Measurements from ENCODE around the gene REN.

The REN gene

DNA sequence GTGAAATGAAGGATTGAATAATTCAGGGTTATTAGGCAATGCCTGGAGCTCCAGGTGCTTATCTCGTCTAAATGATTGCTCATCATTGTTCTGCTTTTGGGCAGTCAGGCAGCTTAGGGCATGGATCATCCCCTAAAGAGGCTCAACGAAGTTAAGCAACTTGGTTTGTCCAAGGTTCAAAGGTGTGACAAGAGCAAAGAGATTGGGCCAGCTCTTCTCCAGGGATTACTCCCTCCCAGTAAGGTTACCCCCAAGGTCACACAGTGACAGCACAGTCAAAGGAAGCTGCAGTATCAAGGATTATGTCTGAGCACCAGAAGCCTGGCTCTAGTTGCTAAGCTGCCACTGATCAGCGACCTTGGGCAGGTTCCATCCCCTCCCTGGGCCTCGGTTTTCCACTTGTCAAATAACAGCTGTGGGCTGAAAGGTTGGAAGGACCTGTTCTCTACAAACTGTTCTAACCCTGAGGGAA is 21.1 kb downstream of the REN start:
- TF ChIP-seq TAF1 (IDR thresholded peaks at IDR 0.05; ENCODE audit: borderline replicate concordance, insufficient read depth, low read length), result no peak
- no peak for TF ChIP-seq FOXP2 (optimal IDR thresholded peaks at IDR 0.05; ENCODE audit: borderline replicate concordance, extremely low read depth, extremely low read length, insufficient read depth)
- no peak for TF ChIP-seq POLR2AphosphoS5 (IDR thresholded peaks at IDR 0.05; ENCODE audit: low read depth, low read length)
- no peak for TF ChIP-seq SIN3A (IDR thresholded peaks at IDR 0.05; ENCODE audit: borderline replicate concordance, insufficient read depth, low read length)
- TF ChIP-seq, protein P1, sequence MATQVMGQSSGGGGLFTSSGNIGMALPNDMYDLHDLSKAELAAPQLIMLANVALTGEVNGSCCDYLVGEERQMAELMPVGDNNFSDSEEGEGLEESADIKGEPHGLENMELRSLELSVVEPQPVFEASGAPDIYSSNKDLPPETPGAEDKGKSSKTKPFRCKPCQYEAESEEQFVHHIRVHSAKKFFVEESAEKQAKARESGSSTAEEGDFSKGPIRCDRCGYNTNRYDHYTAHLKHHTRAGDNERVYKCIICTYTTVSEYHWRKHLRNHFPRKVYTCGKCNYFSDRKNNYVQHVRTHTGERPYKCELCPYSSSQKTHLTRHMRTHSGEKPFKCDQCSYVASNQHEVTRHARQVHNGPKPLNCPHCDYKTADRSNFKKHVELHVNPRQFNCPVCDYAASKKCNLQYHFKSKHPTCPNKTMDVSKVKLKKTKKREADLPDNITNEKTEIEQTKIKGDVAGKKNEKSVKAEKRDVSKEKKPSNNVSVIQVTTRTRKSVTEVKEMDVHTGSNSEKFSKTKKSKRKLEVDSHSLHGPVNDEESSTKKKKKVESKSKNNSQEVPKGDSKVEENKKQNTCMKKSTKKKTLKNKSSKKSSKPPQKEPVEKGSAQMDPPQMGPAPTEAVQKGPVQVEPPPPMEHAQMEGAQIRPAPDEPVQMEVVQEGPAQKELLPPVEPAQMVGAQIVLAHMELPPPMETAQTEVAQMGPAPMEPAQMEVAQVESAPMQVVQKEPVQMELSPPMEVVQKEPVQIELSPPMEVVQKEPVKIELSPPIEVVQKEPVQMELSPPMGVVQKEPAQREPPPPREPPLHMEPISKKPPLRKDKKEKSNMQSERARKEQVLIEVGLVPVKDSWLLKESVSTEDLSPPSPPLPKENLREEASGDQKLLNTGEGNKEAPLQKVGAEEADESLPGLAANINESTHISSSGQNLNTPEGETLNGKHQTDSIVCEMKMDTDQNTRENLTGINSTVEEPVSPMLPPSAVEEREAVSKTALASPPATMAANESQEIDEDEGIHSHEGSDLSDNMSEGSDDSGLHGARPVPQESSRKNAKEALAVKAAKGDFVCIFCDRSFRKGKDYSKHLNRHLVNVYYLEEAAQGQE (IDR thresholded peaks at IDR 0.05; ENCODE audit: insufficient read depth in 1 of 2, low read depth in 2 of 2, low read length in 2 of 2), result no peak

DNA sequence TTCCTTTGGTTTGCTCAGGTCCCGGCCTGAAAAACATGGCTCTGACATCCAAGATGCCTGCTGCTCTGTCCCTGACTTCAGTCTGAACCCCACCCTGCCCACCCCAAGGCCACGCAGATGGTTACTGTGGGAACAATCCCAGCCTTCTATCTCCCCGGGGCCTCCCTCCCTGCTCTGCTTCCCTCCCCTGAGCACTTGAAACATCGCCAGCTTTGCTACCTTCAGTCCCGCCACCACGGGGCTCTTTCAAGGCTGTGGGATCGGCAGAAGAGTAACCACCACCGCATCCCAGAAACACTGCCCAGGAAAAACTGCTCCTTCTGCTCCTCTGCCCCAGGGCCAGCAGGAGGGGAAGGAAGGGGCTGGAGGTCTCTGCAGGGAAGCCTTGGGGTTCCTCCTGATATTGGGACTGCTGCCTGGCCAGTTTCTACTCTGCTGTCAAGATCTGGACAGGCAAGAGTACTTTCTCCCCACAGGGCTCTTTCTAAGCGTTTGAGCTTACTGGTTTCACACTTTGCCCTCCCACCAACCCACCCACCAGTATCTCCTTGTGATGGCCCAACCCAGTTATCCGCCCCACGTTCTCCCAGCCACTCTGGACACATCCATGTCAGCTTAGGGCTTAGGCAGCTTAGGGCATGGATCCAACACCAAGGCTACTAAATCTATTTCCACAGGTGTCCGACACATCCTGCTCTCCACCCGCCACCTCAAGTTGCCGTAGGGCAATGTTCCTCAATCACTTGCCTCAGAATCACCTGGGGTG is 22.7 kb downstream of the REN start:
- TF ChIP-seq, protein P1 (IDR thresholded peaks at IDR 0.05; ENCODE audit: insufficient read depth in 1 of 2, low read depth in 2 of 2, low read length in 2 of 2), result no peak
- TF ChIP-seq SIN3A (IDR thresholded peaks at IDR 0.05; ENCODE audit: borderline replicate concordance, insufficient read depth, low read length) (no peak), FOXP2 (optimal IDR thresholded peaks at IDR 0.05; ENCODE audit: borderline replicate concordance, extremely low read depth, extremely low read length, insufficient read depth) (no peak), TAF1 (IDR thresholded peaks at IDR 0.05; ENCODE audit: borderline replicate concordance, insufficient read depth, low read length) (no peak), POLR2AphosphoS5 (IDR thresholded peaks at IDR 0.05; ENCODE audit: low read depth, low read length) (no peak)

DNA sequence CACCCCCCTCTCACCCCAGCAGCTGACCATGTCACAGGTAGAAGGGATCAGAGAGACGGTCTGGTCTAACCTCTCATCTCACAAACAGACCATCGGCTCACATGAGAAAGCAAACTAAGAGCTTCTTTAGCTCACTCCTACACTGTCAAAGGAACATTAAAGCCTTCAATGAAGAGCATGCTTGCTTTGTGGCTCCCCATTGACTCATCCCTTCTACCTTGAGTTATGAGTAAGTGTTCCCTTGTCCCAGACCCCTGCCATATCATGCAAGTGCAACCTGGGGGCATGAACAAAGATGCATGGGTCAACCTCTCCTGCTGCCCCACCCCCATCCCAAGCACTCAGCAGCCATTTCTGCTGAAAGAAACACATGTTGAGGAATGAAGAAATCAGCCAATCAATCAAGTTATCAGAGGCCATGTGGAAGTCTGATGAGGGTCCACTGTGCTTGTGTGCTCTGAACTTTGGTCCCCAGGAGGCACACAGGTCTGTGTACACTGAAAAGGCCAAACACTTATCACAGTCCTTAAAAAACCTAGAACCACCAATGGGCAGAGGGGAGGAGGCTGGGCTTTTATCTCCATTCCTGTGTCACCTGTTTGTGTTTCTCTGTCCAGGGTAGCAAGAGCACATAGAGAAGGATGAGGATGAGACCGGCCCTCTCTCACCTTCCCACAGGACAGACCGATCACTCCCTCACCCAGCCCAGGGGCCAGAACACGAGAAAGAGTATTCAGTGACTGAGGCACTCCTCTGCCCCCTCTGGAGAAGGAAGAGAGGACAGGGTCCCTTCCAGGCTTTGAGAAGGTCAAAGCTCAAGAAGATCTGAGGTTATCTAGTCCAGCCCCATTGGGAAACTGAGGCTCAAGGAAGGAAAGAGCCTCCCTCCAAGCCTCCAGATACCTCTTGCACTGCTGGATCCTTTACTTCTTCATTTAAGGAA is 23.8 kb downstream of the REN start:
- TF ChIP-seq SIN3A (IDR thresholded peaks at IDR 0.05; ENCODE audit: borderline replicate concordance, insufficient read depth, low read length) (no peak), POLR2AphosphoS5 (IDR thresholded peaks at IDR 0.05; ENCODE audit: low read depth, low read length) (no peak), FOXP2 (optimal IDR thresholded peaks at IDR 0.05; ENCODE audit: borderline replicate concordance, extremely low read depth, extremely low read length, insufficient read depth) (no peak), TAF1 (IDR thresholded peaks at IDR 0.05; ENCODE audit: borderline replicate concordance, insufficient read depth, low read length) (no peak)
- TF ChIP-seq, protein P1 (IDR thresholded peaks at IDR 0.05; ENCODE audit: insufficient read depth in 1 of 2, low read depth in 2 of 2, low read length in 2 of 2), result no peak

DNA sequence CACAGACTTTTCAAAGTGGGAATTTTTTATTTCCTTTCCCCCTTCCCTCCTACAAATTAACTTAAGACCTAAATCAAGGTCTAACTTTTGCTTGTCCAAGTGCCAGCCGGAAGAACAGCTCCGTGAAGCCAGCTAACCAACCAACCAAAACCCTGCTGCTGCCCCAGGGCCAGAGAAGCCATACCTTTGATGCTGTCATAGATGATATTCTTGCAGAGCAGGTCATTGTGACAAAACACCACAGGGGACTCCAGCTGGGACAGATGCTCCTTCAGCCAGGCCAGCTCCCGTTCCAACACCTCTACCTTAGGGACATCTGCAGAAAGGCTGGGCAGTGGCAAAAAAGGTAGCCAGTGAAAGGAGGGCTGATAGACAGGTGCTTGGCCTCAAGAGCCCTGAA is 25.0 kb downstream of the REN start:
- TF ChIP-seq, protein P1 (IDR thresholded peaks at IDR 0.05; ENCODE audit: insufficient read depth in 1 of 2, low read depth in 2 of 2, low read length in 2 of 2), result no peak
- TF ChIP-seq POLR2AphosphoS5 (IDR thresholded peaks at IDR 0.05; ENCODE audit: low read depth, low read length), result no peak
- TF ChIP-seq TAF1 (IDR thresholded peaks at IDR 0.05; ENCODE audit: borderline replicate concordance, insufficient read depth, low read length), result no peak
- no peak for TF ChIP-seq FOXP2 (optimal IDR thresholded peaks at IDR 0.05; ENCODE audit: borderline replicate concordance, extremely low read depth, extremely low read length, insufficient read depth)
- TF ChIP-seq SIN3A (IDR thresholded peaks at IDR 0.05; ENCODE audit: borderline replicate concordance, insufficient read depth, low read length), result no peak

Data from PFSK-1 (cell line).